ENCODE results near the gene ACTL7B. TPM values are rescaled to one million over a fixed set of nuclear protein-coding genes. Genes with fewer than 3 reads are reported as not detected.

ACTL7B gene
- total and polyA plus RNA-seq, 2 of the 4 experiments (the other 2 are of a cell fraction): not detected

DNA sequence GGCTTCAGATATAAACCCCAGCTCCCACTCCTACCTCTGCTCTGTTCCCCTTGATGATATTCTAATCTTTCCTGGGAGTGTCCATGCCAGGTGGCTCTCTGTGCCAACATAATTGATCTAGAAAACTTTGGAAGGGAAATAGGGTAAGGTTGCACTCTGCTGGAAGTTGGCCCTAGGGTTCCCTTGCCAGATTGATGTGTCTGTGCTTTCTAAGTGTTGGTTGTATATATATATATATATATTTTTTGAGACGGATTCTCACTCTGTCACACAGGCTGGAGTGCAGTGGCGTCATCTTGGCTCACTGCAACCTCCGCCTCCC, 23.6 kb downstream of the ACTL7B start:
- H3K4me1 ChIP-seq (ENCODE audit: control insufficient read depth, insufficient read depth, low read length): no peaks in the 10 kb centered on the region
- H2BK15ac ChIP-seq (ENCODE audit: low read depth, low read length): no peak overlapping the region
- no peaks in the 10 kb centered on the region for H3K9me3 ChIP-seq (ENCODE audit: control insufficient read depth, insufficient read depth, low read length)
- TF ChIP-seq MAFK (IDR thresholded peaks at IDR 0.05; ENCODE audit: low read depth, low read length) (no peak), RAD21 (IDR thresholded peaks at IDR 0.05; ENCODE audit: low read length) (no peak), ELK1 (IDR thresholded peaks at IDR 0.05; ENCODE audit: borderline replicate concordance, low read depth, low read length) (no peak), MXI1 (IDR thresholded peaks at IDR 0.05; ENCODE audit: borderline replicate concordance, low read depth, low read length) (no peak), MAZ (IDR thresholded peaks at IDR 0.05; ENCODE audit: borderline replicate concordance, low read depth, low read length) (no peak), CEBPB (IDR thresholded peaks at IDR 0.05; ENCODE audit: low read depth, low read length) (no peak), NFE2L2 (IDR thresholded peaks at IDR 0.05; ENCODE audit: low read depth, low read length) (no peak), RFX5 (IDR thresholded peaks at IDR 0.05; ENCODE audit: low read depth, low read length) (no peak)
- TF ChIP-seq, protein P1, sequence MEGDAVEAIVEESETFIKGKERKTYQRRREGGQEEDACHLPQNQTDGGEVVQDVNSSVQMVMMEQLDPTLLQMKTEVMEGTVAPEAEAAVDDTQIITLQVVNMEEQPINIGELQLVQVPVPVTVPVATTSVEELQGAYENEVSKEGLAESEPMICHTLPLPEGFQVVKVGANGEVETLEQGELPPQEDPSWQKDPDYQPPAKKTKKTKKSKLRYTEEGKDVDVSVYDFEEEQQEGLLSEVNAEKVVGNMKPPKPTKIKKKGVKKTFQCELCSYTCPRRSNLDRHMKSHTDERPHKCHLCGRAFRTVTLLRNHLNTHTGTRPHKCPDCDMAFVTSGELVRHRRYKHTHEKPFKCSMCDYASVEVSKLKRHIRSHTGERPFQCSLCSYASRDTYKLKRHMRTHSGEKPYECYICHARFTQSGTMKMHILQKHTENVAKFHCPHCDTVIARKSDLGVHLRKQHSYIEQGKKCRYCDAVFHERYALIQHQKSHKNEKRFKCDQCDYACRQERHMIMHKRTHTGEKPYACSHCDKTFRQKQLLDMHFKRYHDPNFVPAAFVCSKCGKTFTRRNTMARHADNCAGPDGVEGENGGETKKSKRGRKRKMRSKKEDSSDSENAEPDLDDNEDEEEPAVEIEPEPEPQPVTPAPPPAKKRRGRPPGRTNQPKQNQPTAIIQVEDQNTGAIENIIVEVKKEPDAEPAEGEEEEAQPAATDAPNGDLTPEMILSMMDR (conservative IDR thresholded peaks at IDR 0.05; ENCODE audit: low read depth, low read length): no peak
- no peak for ATAC-seq (ENCODE audit: low read depth)
- no peak overlapping the region for H2AK9ac ChIP-seq (replicated peaks; ENCODE audit: low read depth, low read length, poor library complexity)
- no peak overlapping the region for H3K23ac ChIP-seq (ENCODE audit: low read depth, low read length)
- no peak overlapping the region for H3K4ac ChIP-seq (ENCODE audit: low read depth, low read length)
- in situ Hi-C loops (cut with MboI; ENCODE audit: low sequenced_read_pairs) (no loop called here), intact Hi-C loops (cut with micrococcal nuclease) (no loop called here), dilution Hi-C loops (cut with HindIII; ENCODE audit: low sequenced_read_pairs, unreplicated experiment) (no loop called here)
- no peak overlapping the region for H2AFZ ChIP-seq (replicated peaks; ENCODE audit: low read length, poor library complexity)
- no peak overlapping the region for H3K4me3 ChIP-seq (ENCODE audit: insufficient read depth, low read depth, low read length)
- no peaks in the 10 kb centered on the region for H3K36me3 ChIP-seq (ENCODE audit: control insufficient read depth, insufficient read depth, low read length)
- H2AK5ac ChIP-seq (ENCODE audit: low read depth, low read length): no peak overlapping the region
- no peaks in the 10 kb centered on the region for H3K79me1 ChIP-seq (ENCODE audit: low read depth in 1 of 2, low read length in 2 of 2)
- BruUV-seq (replicated peaks): no TSS peak
- WGBS, 2 experiments (ENCODE audit: extremely low coverage in 2 of 2, insufficient read length in 1 of 2): no CpG with 5 or more reads among the region's 3 CpGs
- peaks cover 2% of the 10 kb centered on the region for H3K27me3 ChIP-seq (ENCODE audit: control insufficient read depth, insufficient read depth, low read length)
- H4K91ac ChIP-seq (ENCODE audit: insufficient read depth, low read depth, low read length): no peak overlapping the region
- H3K4me2 ChIP-seq (ENCODE audit: low read depth, low read length): no peak overlapping the region
- H3K9ac ChIP-seq (ENCODE audit: low read depth, low read length): no peak overlapping the region
- H4K8ac ChIP-seq (ENCODE audit: low read depth in 2 of 2, low read length in 2 of 2): no peak overlapping the region
- no peak for DNase-seq
- no peak overlapping the region for H3K18ac ChIP-seq (ENCODE audit: low read depth, low read length)
- no peak overlapping the region for H2BK5ac ChIP-seq (ENCODE audit: low read depth, low read length, poor library complexity, severe bottlenecking)
- ChIA-PET POLR2A (ENCODE audit: unreplicated experiment) (no interaction called here), CTCF (no interaction called here)
- H4K5ac ChIP-seq (ENCODE audit: low read depth, low read length): no peak overlapping the region
- H3K56ac ChIP-seq (ENCODE audit: extremely low read depth, insufficient read depth, low read length): no peak overlapping the region
- no peaks in the 10 kb centered on the region for H4K20me1 ChIP-seq (ENCODE audit: insufficient read depth, low read length)
- H3K9me1 ChIP-seq (ENCODE audit: insufficient read depth, low read length): no peaks in the 10 kb centered on the region
- no peak overlapping the region for H3K14ac ChIP-seq (replicated peaks; ENCODE audit: low read depth, low read length)
- H3K27ac ChIP-seq (ENCODE audit: insufficient read depth, low read length): no peak overlapping the region
- H2BK120ac ChIP-seq (ENCODE audit: low read depth, low read length): no peak overlapping the region
- no peak overlapping the region for H2BK20ac ChIP-seq (ENCODE audit: low read depth, low read length)

Measured in IMR-90 (cell line).